HPDE6-E6E7 (cell line): Measurements from ENCODE around the gene MPDZ.

Source experiments
- DNase-seq: peaks from one replicate; pipeline ENCODE4 v3.0.0; 2011; ENCODE audit warnings: missing footprints; ENCODE audit errors: extremely low spot score

The MPDZ gene

GRCh38 chr9:13140843-13141592 is 138.5 kb downstream of the MPDZ start:
- DNase-seq = no peak

- peak; percentile 19 for DNase-seq
Observed at GRCh38 chr9:13139641-13140171, 139.8 kb downstream of the MPDZ start.

- no peak for DNase-seq
Observed at GRCh38 chr9:13137426-13137825, 142.1 kb downstream of the MPDZ start.

GRCh38 chr9:13131991-13132390 is 147.5 kb downstream of the MPDZ start:
- no peak for DNase-seq

- no peak for DNase-seq
Observed at GRCh38 chr9:13131416-13131815, 148.1 kb downstream of the MPDZ start.

GRCh38 chr9:13128266-13128860 is 151.1 kb downstream of the MPDZ start:
- no peak for DNase-seq

- no peak for DNase-seq
Observed at GRCh38 chr9:13127131-13127530, 152.4 kb downstream of the MPDZ start.

GRCh38 chr9:13125261-13125660 is 154.2 kb downstream of the MPDZ start:
- no peak for DNase-seq

GRCh38 chr9:13122756-13123369 is 156.6 kb downstream of the MPDZ start:
- DNase-seq = no peak

GRCh38 chr9:13118313-13118712 is 161.2 kb downstream of the MPDZ start:
- DNase-seq = no peak

GRCh38 chr9:13116292-13116691 is 163.2 kb downstream of the MPDZ start:
- DNase-seq = no peak

- no peak for DNase-seq
Observed at GRCh38 chr9:13113751-13114150, 165.7 kb downstream of the MPDZ start.

- DNase-seq = no peak
Observed at GRCh38 chr9:13113216-13113615, 166.3 kb downstream of the MPDZ start.

- no peak for DNase-seq
Observed at GRCh38 chr9:13111778-13112177, 167.7 kb downstream of the MPDZ start.

- no peak for DNase-seq
Observed at GRCh38 chr9:13110766-13111417, 168.6 kb downstream of the MPDZ start.

GRCh38 chr9:13109781-13110180 is 169.7 kb downstream of the MPDZ start:
- DNase-seq = no peak

GRCh38 chr9:13107008-13107407 is 172.5 kb downstream of the MPDZ start:
- no peak for DNase-seq

GRCh38 chr9:13100914-13101572 is 178.4 kb downstream of the MPDZ start:
- DNase-seq = no peak

- no peak for DNase-seq
Observed at GRCh38 chr9:13095056-13095455, 184.4 kb downstream of the MPDZ start.

- no peak for DNase-seq
Observed at GRCh38 chr9:13090628-13091027, 188.9 kb downstream of the MPDZ start.

- no peak for DNase-seq
Observed at GRCh38 chr9:13089666-13090065, 189.8 kb downstream of the MPDZ start.
